ENCODE results near the gene SLIT3. TPM values are rescaled to one million over a fixed set of nuclear protein-coding genes. Genes with fewer than 3 reads are reported as not detected.

Gene SLIT3
- total RNA-seq = not detected in 2 replicates
- 0.03 TPM for polyA plus RNA-seq (2012)

DNA sequence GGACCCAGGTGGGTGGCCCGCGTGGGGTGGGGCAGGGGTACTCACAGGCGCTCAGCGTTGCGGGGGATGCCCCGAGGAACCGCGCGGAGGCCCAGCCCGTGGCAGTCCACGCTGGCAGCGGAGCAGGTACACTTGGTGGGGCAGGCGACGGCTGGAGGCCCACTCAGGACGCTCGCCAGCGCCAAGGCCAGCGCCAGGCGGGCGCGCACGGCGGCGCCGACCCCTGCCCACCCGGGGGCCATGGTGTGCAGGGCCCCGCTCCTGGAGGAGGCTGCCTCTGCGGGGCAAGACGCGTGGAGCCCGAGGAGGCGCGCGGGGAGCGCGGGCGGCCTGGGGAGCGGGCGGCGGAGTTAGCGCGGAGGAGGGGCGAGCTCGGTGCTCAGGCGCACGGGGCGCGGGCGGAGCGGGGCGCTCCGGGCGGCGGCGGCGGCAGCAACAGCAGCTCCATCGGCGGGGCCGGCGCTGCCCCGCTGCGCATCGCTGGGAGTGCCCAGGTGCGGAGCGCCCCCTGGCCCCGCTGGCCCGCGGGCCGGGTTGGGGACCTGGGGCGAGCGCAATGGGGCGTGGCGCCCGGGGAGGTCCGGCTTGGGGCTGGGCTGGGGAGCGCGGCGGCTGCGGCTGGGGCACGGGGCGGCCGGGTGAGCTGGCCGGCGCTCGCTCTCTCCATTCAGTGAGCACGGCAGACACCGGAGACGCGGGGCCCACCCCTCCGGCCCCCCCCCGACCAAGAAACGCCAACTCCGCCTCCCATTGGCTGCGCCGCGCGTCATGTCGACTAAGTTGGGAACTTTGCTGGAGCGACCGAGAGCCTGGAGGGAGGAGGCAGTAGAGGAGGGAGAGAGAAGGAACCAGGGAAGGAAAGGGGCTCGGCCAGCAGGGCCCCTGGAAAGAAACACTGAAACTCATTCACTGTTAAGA, at the start of gene SLIT3:
SLIT3 (minus strand) TSS at position 672 of the 918 bp plus-strand sequence; CDS start at position 242, 430 bp downstream.
- peak; percentile 14 for DNase-seq (ENCODE audit: low read depth)

DNA sequence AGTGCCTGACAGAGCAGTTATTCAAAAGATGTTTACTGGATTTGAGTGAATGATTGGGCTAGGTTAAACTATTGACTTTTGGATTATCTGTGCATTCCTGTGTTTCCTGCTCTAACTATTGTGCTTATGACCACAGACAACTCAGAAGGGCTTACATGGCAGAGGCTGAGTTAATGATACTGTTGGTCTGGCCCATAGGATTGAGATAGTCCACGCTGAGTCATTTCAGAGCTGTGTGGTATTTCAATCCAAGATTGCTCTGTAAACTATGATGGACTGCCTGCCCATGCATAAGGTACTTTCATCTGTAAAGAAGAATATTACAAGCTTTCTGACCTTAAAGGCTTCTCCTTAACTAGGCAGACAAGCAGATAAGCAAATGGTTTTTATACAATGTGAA, 49.1 kb upstream of the SLIT3 start:
- no peak for DNase-seq (ENCODE audit: low read depth)

DNA sequence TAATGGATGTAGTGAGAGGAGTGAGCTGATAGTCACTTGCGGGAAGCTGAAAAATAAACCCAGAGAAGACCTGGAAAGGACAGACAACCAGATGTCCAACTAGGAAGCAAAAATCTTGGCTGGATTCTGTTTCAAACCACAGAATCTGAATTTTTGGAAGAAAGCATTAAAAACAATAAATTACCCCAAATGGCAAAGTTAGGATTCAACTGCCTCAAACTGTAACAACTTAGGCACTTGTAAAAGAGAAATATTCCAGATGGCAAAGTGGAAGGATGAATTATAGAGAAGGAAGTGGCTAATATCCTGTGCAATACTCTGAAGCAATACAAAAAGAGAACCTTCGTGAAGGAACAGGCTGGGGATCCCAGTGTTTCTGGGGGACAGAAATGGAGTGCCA, 46.8 kb upstream of the SLIT3 start:
- DNase-seq (ENCODE audit: low read depth) = no peak

DNA sequence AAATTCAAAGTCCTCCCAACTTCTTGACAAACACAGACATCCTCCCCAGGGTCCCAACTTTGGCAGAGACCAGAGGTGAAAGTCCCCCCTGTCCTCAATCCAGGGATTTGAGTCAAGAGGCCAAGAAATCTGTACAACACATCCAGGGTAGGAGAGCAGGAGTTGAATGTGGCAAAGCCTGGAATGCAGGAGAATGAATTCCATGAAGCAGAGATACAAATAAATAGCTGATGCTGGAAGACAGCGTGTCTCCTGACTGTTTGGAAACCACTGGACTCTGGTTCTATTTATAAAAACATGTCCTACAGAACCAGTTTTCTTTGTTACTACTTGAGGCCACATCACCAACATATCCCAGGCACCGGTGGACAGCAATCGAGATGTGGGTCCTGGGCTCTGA, 43.7 kb upstream of the SLIT3 start:
- no peak for DNase-seq (ENCODE audit: low read depth)

DNA sequence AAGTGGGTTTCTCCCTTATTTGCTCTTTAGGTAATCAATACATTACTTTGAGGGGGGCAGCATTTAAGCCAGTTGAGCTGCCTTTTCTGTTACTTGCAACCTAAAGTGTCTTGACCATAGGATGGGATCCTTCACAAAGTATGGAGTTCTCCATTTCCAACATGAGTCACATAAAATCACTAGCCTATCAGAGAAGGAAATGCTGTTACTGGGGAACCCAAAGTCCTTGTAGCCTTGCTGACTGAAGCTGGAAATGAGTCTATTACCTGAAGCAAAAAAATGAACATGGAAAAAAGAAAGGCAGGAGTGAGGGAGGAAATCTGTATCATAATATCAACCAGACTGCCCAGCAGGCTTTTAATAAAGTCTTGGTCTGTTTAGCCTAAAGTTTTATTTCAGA, 42.8 kb upstream of the SLIT3 start:
- no peak for DNase-seq (ENCODE audit: low read depth)

DNA sequence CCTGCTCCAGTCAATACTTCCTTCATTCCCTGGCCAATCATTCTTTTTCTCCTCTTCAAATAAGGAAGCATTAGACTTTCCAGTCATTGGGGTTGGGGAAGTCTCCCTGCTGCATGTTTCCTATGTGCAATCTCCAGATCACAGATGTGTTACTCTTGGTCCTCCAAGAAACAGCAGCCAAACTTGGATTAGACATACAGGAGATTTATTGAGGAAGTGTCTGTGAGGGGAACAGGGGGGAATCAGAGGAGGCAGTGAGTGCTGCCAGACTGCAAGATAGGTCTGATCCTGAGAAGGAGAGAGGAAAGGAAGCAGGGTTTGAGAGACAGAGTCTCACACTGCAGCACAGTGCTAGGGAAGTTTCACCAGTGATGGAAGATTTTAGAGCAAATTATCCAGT, 40.6 kb upstream of the SLIT3 start:
- DNase-seq (ENCODE audit: low read depth) = no peak

DNA sequence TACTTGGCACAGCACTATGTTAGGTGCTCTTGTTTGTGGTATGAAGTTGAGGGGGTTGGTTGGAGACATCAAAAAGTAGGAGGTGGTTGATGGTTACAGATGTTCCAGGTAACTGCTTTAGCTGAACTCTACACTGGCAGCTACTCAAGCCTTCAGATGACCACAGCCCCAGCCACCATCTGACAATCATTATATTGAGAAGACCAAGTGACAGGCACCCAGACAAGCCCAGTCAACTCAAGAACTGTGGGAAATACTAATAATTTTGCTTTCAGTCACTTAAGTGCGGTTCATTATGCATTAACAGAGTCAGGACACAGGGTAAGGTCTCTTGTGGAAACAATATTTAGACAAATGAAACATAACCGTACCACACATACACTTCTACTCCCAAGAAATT, 38.9 kb upstream of the SLIT3 start:
- DNase-seq (ENCODE audit: low read depth) = no peak

DNA sequence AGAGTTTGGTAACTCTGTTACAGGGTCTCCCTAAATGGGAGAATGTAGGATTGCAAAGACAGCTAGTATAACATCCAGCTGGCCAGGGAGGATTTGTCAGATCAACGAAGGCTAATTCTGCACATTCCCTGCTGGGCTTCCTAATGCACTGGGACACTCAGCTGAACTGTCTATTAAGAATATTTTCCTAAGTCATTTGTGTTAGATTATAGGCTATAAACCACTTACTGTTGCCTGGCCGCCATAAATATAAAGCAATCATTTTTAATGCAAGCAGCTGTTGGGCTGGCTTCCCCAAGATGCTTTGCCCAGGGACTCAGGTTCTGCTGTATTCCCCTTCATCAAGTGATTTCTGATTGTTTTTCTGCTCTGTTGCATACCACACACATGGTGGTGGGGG, 35.3 kb upstream of the SLIT3 start:
- DNase-seq (ENCODE audit: low read depth) = no peak

DNA sequence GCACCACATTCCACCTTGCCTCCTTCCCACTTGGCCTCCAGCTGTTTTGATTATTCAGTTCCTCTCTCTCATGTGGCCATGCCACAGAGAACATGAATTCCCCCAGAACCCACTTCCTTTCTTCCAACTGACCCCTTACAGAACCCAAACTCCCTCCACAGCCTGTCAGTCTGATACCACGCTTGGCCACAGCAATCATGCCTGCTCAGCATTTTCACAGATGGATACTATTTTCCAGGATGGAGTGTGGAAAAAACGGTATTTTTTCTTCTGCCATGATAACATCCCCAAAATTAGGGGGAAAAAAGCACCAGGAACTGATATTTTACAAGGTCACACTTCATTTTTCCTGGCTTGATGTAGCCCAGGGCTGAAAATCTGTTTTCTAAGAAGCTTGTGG, 34.9 kb upstream of the SLIT3 start:
- DNase-seq (ENCODE audit: low read depth) = no peak

DNA sequence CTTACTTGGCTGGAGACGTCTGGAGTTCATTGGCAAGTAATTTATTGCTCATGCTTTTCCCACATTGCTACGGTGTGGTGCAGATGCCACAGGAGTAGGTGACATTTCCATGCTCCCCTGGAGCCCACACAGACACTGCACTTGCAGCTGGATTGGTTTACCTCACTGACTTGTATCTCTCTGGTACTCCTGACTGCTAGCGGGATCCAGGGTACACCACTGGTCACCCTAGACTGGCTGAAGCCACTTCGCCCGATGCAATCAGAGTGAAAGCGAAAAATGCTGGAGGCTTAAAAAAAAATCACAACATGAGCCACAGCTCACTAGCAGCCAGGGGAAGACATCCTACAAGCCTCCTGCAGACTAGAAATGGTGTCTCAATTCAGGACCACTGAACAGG, 32.6 kb upstream of the SLIT3 start:
- DNase-seq (ENCODE audit: low read depth) = no peak

DNA sequence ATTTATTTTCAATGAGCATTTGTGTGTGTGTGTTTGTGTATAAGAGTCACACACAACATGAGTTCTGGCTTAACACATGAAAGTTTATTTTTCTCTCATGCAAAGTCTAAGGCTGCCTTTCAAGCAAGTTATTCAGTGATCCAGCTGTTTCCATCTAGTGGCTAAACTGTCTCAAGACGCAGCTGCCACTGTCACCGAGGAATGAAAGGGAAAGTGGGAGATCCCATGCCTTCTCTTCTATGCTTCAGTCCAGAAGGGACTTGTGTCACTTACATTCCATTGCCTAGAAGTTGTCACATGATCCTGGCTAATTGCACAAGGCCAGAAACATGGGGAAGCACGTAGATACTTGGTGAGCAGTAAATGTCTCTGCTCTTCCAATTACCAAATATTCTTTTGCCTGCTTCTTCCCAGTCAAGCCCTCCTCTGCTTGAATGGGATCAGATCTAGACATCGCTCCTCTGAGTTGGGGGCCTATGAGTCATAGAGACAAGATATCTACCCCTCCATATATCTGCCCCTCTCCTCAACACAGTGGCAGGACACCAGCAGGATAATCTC, 30.4 kb upstream of the SLIT3 start:
- no peak for DNase-seq (ENCODE audit: low read depth)

DNA sequence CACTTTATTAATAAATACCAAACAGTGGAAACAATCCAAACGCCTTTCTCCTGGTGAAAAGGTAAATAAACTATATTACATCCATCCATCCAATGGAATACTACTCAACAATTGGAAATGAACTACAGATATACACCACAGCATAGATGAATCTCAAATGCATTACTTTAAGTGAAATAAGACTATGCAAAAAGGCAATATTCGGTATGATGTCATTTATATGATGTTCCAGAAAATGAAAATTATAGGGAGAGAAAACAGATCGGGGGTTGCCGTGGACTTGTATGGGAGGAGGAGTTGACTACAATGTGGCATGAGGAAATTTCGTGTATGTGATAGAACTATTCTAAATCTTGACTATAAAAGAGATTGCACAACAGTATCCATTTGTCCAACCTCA, 27.5 kb upstream of the SLIT3 start:
- DNase-seq (ENCODE audit: low read depth) = no peak

DNA sequence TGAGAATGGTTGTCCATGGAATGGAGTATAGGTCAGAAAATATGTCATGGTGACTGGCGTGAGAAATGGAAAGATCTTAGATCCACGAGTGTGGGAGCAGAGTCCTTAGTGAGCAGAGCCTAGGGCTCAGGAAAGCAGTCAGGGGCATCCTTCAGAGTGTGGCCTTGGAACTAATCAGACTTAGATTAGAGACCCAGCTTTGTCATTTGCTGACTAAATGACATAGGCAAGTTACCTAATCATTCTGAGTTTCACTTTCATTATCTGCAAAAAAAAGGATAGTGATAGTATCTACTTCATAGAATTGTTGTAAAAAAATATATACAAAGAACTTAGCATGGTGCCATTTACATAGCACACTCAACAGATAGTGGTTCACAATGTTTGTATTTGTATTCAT, 24.3 kb upstream of the SLIT3 start:
- DNase-seq (ENCODE audit: low read depth) = no peak

DNA sequence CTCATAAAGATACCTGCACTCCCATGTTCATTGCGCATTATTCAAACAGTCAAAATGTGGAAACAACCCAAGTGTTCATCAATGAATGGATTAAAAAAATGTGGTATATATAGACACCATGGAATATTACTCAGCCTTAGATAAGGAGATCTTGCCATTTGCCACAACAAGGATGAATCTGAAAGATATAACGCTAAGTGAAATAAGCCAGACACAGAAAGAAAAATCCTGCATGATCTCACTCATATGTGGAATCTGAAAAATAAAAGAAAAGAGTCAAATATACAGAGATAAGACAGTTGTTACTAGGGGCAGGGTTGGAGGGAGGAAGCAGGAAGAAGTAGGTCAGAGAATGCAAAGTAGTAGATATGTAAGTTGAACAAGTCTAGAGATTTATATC, 17.6 kb upstream of the SLIT3 start:
- no peak for DNase-seq (ENCODE audit: low read depth)

DNA sequence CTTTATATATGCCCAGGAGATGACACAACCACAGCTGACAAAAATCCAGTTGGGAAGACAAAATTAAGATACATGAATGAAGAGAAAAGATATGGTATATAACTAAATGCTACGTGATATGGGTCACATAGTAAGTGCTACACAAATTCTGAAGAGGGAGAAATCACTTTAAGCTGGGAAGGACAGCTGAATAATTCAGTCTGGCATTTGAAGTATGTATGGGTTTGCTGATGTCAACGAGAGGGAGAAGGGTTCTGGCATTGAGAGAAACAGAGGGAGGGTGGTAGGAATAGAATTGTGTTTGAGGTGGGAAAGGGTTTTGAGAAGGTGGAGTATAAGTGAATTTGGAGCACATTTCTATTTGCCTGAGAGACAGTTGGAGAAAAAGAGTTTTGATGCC, 6.7 kb upstream of the SLIT3 start:
- DNase-seq (ENCODE audit: low read depth) = peak; percentile 1

DNA sequence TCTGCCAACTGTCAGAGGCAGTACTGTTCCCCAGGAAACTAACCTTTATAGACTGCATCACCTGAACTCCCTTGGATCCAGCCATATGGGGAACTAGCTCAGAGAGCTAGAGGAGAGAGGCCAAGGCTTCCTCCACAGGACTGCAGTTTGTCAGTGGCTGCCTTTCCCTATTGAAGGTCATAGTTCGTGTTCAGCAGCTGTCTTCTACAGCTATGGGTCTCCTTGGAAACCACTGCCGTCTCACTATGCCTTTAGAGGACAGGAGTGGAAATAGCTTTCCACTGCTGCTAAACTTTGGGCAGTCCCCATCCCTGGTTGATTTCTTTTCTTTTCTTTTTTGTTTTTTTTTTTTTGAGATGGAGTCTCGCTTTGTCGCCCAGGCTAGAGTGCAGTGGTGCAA, 4.4 kb upstream of the SLIT3 start:
- DNase-seq (ENCODE audit: low read depth) = no peak

DNA sequence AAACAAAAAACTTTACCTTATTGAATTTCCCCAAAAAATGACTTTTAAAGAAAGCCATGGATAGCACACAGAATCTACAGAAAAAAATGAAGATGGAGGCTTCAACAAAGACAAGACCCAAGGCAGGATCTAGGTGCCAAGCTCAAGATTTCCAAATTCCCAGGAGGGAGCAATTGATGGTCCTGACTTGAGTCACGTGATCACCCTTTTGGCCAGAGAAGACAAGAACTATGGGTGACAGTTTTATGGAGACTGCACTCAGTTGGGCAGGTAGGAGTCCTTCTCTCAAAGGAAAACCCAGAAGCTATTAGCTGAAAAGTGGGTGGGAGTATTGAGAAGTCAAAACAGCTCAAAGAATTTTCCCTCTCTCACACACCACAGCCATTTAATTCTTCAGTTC, 3.2 kb upstream of the SLIT3 start:
- no peak for DNase-seq (ENCODE audit: low read depth)

DNA sequence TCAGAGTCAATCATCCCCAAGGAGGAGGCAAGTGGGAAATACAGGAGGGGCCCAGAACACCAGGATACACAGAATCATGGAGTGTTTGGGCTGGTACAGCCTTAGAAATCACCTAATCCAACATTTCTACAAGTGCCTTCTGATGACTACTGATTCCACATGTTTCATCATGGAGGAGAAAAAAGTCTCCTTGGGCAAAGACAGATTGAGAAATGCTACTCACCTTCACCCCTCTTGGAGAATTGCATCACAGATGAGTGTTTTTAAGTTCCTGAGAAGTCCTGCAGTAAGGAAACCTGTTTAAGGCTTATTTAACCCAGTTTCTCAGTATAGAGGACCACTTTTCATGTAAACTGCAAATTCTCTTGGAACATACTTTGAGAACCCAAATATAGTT, 2.2 kb upstream of the SLIT3 start:
- DNase-seq (ENCODE audit: low read depth) = no peak

DNA sequence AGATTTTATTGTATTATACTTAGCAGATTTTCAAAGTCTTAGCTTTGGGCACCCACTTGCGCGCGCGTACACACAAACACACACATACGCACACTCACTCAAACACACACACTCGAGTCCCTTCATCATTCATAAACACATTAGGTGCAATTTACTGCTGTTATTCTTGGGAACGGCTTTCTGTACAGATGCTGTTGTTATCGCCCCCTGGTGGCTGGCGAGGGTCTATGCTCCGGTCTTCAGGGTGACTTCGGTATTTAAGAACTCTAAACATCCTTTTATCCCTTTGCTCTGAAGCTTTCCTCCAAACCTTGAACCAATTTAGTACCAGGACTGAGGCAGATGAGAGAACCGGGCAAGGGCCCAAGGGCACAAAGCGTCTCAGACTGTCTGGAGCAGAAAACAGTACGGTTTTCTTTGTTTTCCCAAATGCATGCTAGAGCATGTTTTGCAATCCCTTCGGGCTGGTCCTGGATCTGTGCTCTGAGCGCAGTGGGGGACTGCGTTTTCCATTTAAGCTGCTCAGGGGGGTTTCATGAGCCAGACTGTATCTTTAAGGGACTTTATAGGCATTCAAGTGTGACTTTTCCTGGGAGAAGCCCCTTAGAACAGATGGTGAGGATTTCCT, 1.7 kb upstream of the SLIT3 start:
- DNase-seq (ENCODE audit: low read depth) = peak; percentile 69

DNA sequence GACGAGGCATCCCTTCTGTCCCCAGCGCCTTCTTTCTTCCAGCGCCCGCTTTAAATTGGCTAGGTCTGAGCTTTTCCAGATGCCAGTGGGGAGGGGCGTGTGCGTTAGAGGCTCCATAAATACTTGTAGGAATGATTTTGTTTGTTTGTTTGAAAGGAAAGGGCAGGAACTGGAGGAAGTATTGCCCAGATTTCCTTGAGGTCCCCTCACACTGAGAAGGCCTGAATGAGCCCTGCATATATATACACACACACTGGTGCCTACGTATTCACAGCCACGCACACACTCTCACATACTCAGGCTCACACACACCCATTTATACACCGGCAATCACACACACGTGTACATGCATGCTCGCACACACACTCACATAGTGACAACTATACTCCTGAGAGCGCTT, 1.0 kb upstream of the SLIT3 start:
- no peak for DNase-seq (ENCODE audit: low read depth)

DNA sequence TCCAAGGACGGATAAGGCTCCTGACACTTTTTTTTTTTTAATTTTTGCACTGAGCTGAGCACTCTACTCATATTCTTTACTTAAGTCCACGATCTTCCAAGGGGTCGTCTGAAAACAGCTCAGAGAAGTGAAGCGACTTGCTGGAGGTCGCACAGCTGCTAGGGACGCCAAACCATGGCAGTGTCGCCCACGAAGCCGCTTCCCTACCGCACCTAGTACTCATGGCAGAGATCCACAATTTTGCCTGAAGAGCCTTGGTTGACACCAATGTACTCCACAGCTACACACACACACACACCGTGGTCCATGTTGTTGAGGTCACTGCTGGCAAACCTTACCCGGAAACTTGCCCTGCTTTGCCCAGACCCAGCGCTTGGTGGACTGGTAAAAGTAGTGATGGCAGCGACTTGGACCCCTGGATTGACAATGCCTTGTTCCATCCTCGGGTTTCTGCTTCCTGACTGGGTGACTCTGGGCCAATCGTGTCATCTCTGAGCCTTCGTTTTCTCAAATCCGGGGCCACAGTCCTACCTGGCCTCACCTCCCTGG, 521 bp upstream of the SLIT3 start:
- DNase-seq (ENCODE audit: low read depth) = peak; percentile 1
